Cardiac fibroblast (primary cell): ENCODE measurements around the gene HHATL.

Experiments used
- DNase-seq, 2 donors: peaks; one replicate each; pipeline versions ENCODE4 v3.0.0 to v3.0.0-alpha.2; 2010; ENCODE audit warnings: low read depth in 2 of 2
- H3K4me3 ChIP-seq, 2 donors: replicated peaks in 1 of 2; 1 replicate in 1 of 2; 2 replicates in 1 of 2; pipeline ENCODE4 v1.5.1; 2011; ENCODE audit warnings: low read depth in 2 of 2, low read length in 2 of 2, mild to moderate bottlenecking in 2 of 2, moderate library complexity in 1 of 2
- CTCF ChIP-seq: IDR thresholded peaks from one replicate; pipeline ENCODE4 v1.5.1; 2011; ENCODE audit warnings: low read depth, mild to moderate bottlenecking, low read length, inconsistent platforms

The HHATL gene

GRCh38 chr3:42697289-42698051 lies 5.1 kb downstream of the HHATL start:
- TF ChIP-seq CTCF: no peak
- DNase-seq: no peak
- no peak overlapping the region for H3K4me3 ChIP-seq

- no peak for DNase-seq
- no peak overlapping the region for H3K4me3 ChIP-seq
- TF ChIP-seq CTCF: no peak
Measured at GRCh38 chr3:42696356-42697288, 6.0 kb downstream of the HHATL start.

GRCh38 chr3:42694366-42694765 lies 8.2 kb downstream of the HHATL start:
- no peak for TF ChIP-seq CTCF

GRCh38 chr3:42693530-42693930 lies 9.1 kb downstream of the HHATL start:
- no peak overlapping the region for H3K4me3 ChIP-seq
- DNase-seq: no peak
- TF ChIP-seq CTCF: no peak

More at GRCh38 chr3:42694366-42694765, 8.2 kb downstream of the HHATL start:
- H3K4me3 ChIP-seq: no peak overlapping the region
- no peak for DNase-seq

- no peak overlapping the region for H3K4me3 ChIP-seq
- TF ChIP-seq CTCF: no peak
- no peak for DNase-seq
Measured at GRCh38 chr3:42692667-42693529, 9.7 kb downstream of the HHATL start.
